SU-DHL-6 (cell line): Measurements from ENCODE around the gene KRTAP9-2.

Experiments
- H2AFZ ChIP-seq: fragments of 200-600 bp; sonication (generic); 2 replicates; pipeline ENCODE4 v1.6.1; 2014; ENCODE audit warnings: low read depth, mild to moderate bottlenecking, moderate library complexity, mixed read lengths, antibody characterized with exemption, low read length; ENCODE audit not compliant: severe bottlenecking
- H3F3A ChIP-seq: fragments of 200-600 bp; shearing (Covaris generic); 2 replicates; pipeline ENCODE4 v1.6.0; 2016; ENCODE audit warnings: antibody characterized with exemption, mild to moderate bottlenecking; ENCODE audit not compliant: insufficient read depth
- H3K27ac ChIP-seq: fragments of 200-600 bp; sonication (generic); 2 replicates; pipeline ENCODE4 v1.5.1; 2016; ENCODE audit warnings: low read depth, mild to moderate bottlenecking, low read length, moderate library complexity, mixed read lengths
- H3K27me3 ChIP-seq: fragments of 200-600 bp; sonication (generic), shearing (Covaris generic); 2 replicates; pipeline ENCODE4 v1.6.0; 2014; ENCODE audit warnings: mild to moderate bottlenecking, low read length
- H3K36me3 ChIP-seq: fragments of 200-600 bp; sonication (generic); 2 replicates; pipeline ENCODE4 v1.6.1; 2014; ENCODE audit warnings: mild to moderate bottlenecking, low read length, mixed read lengths
- H3K4me2 ChIP-seq: fragments of 300-600, 200-600 bp; shearing (Covaris generic), sonication (generic); 2 replicates; pipeline ENCODE4 v1.6.0; 2014; ENCODE audit warnings: low read length, low read depth, mild to moderate bottlenecking; ENCODE audit not compliant: poor library complexity, severe bottlenecking
- H3K4me3 ChIP-seq: fragments of 200-600 bp; sonication (generic); 2 replicates; pipeline ENCODE4 v1.5.1; 2014; ENCODE audit warnings: antibody characterized with exemption, low read length, mild to moderate bottlenecking, mixed read lengths; ENCODE audit not compliant: insufficient read depth, poor library complexity, severe bottlenecking
- H3K79me2 ChIP-seq: fragments of 200-600 bp; sonication (generic); 2 replicates; pipeline ENCODE4 v1.6.1; 2014; ENCODE audit warnings: mild to moderate bottlenecking, low read length, moderate library complexity; ENCODE audit not compliant: insufficient read depth
- H3K9ac ChIP-seq: fragments of 200-600 bp; sonication (generic); 2 replicates; pipeline ENCODE4 v1.7.0; 2014; ENCODE audit warnings: mild to moderate bottlenecking, low read length
- H3K9me2 ChIP-seq: fragments of 200-600 bp; sonication (generic); replicated peaks from 2 replicates; pipeline ENCODE4 v1.6.1; 2014; ENCODE audit warnings: low read length; ENCODE audit not compliant: insufficient read depth
- H3K9me3 ChIP-seq: fragments of 200-600 bp; sonication (generic); 2 replicates; pipeline ENCODE4 v1.6.1; 2014; ENCODE audit warnings: low read length, mixed read lengths; ENCODE audit not compliant: insufficient read depth
- H4K20me1 ChIP-seq: fragments of 200-600 bp; sonication (generic); 2 replicates; pipeline ENCODE4 v1.6.1; 2014; ENCODE audit warnings: low read depth, mild to moderate bottlenecking, antibody characterized with exemption, low read length, moderate library complexity, mixed read lengths
- CTCF ChIP-seq: fragments of 200-600 bp; sonication (generic); IDR thresholded peaks from one replicate; pipeline ENCODE4 v1.5.1; 2017; ENCODE audit warnings: antibody characterized with exemption, mild to moderate bottlenecking, low read length, moderate library complexity; ENCODE audit not compliant: insufficient read depth, poor library complexity, severe bottlenecking
- EZH2phosphoT487 ChIP-seq: fragments of 200-600 bp; sonication (generic), shearing (Covaris generic); conservative IDR thresholded peaks from 2 replicates; pipeline ENCODE4 v1.6.1; 2018; ENCODE audit warnings: mild to moderate bottlenecking, antibody characterized with exemption, low read length, moderate library complexity, mixed read lengths

Gene KRTAP9-2

DNA sequence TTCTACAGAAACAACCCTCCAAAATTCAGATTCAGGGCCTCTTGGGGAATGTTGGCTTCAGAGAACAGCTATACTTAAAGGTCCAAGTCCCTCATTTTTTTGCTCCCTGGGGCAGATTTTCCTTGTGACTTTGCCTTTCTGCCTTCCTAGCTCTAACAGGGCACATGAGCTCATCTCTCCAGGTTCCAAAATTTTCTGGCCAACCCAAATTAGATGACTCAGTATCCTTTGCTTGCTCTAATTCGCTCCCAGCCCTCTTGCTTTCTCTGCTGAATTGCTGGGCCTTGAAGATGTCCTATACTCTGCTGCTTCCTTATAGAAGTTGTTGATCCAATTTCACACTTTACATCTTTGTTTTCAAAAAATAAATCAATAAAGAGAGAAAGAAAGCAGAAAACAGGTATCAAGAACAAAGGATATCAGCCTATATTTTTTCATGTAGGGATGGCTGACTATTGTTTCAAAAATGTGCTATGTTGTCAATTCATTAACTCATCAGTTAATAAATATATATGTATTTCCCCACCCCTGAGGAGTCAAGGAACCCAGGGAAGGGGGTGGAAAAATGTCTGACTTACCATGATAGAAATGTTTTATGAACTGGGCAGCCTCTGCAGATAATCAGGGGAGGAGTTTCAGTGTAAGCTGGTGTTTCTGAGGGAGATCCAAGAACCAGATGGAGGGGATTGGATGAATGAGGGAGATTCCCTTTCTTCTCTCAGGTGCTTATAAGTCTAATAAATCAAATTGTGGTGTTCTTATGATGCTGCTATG, 47.4 kb upstream of the KRTAP9-2 start:
- Histone ChIP-seq H3K9me3 (no peaks in the 10 kb centered on the region), H3K36me3 (no peaks in the 10 kb centered on the region), H3K27me3 (0 out of 2 replicates have a peak, but pooled peaks cover 3% of the 10 kb centered on the region), H3K9me2 (no peaks in the 10 kb centered on the region), H3K79me2 (no peaks in the 10 kb centered on the region), H3F3A (no peaks in the 10 kb centered on the region), H4K20me1 (no peaks in the 10 kb centered on the region), H3K4me3 (no peak overlapping the region), H2AFZ (no peak overlapping the region), H3K4me2 (no peak overlapping the region), H3K27ac (no peak overlapping the region), H3K9ac (no peak overlapping the region)
- TF ChIP-seq CTCF (no peak), EZH2phosphoT487 (no peak)

DNA sequence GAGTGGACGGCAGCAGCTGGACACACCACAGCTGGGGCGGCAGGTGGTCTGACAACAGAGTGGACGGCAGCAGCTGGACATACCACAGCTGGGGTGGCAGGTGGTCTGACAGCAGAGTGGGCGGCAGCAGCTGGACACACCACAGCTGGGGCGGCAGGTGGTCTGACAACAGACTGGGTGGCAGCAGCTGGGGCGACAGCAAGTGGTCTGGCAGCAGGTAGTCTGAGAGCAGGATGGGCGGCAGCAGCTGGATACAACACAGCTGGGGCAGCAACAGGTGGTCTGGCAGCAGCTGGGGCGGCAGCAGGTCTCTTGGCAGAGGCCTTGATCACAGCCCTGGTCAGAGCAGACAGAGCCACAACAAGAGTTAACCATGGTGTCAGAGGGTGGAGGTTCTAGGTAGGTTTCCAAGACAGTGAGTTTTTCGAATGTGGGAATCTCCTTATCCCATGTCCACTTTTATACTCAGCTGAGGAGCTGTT, 41.9 kb upstream of the KRTAP9-2 start, which contains the start of gene KRTAP4-1:
Gene KRTAP4-1 (minus strand): TSS at position 432 of the 482 bp plus-strand sequence. CDS start 57 bp downstream, at position 375.
- H2AFZ ChIP-seq = no peak within 1 kb of the TSS

DNA sequence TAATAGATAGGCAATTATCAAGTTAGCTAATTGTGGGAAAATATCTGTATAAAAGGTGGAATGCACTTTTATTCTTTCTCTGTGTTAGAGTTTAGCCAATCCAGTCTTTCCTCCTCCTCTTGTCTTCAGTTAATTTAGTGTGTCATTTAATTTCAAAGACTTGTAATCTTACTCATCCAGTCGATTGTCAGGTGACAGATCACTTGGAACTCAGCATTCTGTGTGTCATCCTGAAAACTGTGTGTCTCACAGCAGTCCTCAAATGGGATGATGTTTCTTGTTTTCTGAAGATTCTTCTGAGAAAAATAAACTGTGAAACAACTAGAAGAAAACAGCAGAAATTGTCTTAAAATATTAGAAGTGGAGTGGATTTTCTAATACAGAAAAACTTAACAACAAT, 41.4 kb upstream of the KRTAP9-2 start:
- Histone ChIP-seq H3K79me2 (no peaks in the 10 kb centered on the region), H3F3A (no peaks in the 10 kb centered on the region), H3K27me3 (0 out of 2 replicates have a peak, but pooled peaks cover 3% of the 10 kb centered on the region), H3K36me3 (no peaks in the 10 kb centered on the region), H3K4me2 (no peak overlapping the region), H3K9me3 (no peaks in the 10 kb centered on the region), H2AFZ (no peak overlapping the region), H3K9me2 (no peaks in the 10 kb centered on the region), H3K9ac (no peak overlapping the region), H3K4me3 (no peak overlapping the region), H4K20me1 (no peaks in the 10 kb centered on the region), H3K27ac (no peak overlapping the region)
- TF ChIP-seq EZH2phosphoT487 = no peak
- TF ChIP-seq CTCF = no peak

More for the DNA sequence above, 41.9 kb upstream of the KRTAP9-2 start, which contains the start of gene KRTAP4-1:
- H3K9me3 ChIP-seq = no peaks in the 10 kb centered on the region
- no peaks in the 10 kb centered on the region for H3K9me2 ChIP-seq
- no peaks in the 10 kb centered on the region for H3K36me3 ChIP-seq
- H3F3A ChIP-seq = no peaks in the 10 kb centered on the region
- TF ChIP-seq EZH2phosphoT487 = no peak
- TF ChIP-seq CTCF = no peak
- no peak within 1 kb of the TSS for H3K4me3 ChIP-seq
- no peak within 1 kb of the TSS for H3K27ac ChIP-seq
- H3K27me3 ChIP-seq = 0 out of 2 replicates have a peak, but pooled peaks cover 3% of the 10 kb centered on the region
- no peak within 1 kb of the TSS for H3K4me2 ChIP-seq
- H4K20me1 ChIP-seq = no peaks in the 10 kb centered on the region
- no peak within 1 kb of the TSS for H3K9ac ChIP-seq
- H3K79me2 ChIP-seq = no peaks in the 10 kb centered on the region
